ENCODE data around the gene C2orf69. TPM values are rescaled to one million over a fixed set of nuclear protein-coding genes. Genes with fewer than 3 reads are reported as not detected.
A peak's percentile ranks its signal among the peaks of the same experiment; 100 is the strongest.

Gene C2orf69
- total and polyA plus RNA-seq, 2 of the 13 experiments (the other 11 are each of a cell fraction or from before 2014, with no cell fraction given): 4.8 to 19.3 TPM

GRCh38 chr2:199911877-199912161 lies 726 bp downstream of the C2orf69 start (continued):
- TF ChIP-seq GLMP (CRISPR knock-in tag; IDR thresholded peaks at IDR 0.05; ENCODE audit: borderline replicate concordance) (no peak), ZNF335 (CRISPR knock-in tag; IDR thresholded peaks at IDR 0.05) (no peak), ZFP90 (CRISPR knock-in tag; IDR thresholded peaks at IDR 0.05; ENCODE audit: borderline replicate concordance) (no peak), MTF1 (CRISPR knock-in tag; IDR thresholded peaks at IDR 0.05) (no peak), ATF4 (CRISPR knock-in tag; IDR thresholded peaks at IDR 0.05) (no peak), BATF2 (CRISPR knock-in tag; IDR thresholded peaks at IDR 0.05) (no peak), ZBTB4 (CRISPR knock-in tag; IDR thresholded peaks at IDR 0.05; ENCODE audit: borderline replicate concordance) (0 out of 2 replicates have a peak, but pooled peaks have one; percentile 2), ZNF350 (CRISPR knock-in tag; IDR thresholded peaks at IDR 0.05; ENCODE audit: borderline replicate concordance, low read depth) (no peak), JUNB (CRISPR knock-in tag; IDR thresholded peaks at IDR 0.05; ENCODE audit: borderline replicate concordance) (no peak), GFI1 (CRISPR knock-in tag; IDR thresholded peaks at IDR 0.05; ENCODE audit: borderline replicate concordance) (0 out of 2 replicates have a peak, but pooled peaks have one; percentile 9), NFE2L2 (IDR thresholded peaks at IDR 0.05; ENCODE audit: low read length) (no peak), CAMTA2 (CRISPR knock-in tag; IDR thresholded peaks at IDR 0.05; ENCODE audit: borderline replicate concordance) (no peak), NFATC3 (CRISPR knock-in tag; IDR thresholded peaks at IDR 0.05) (0 out of 2 replicates have a peak, but pooled peaks have one; percentile 35), CREM (IDR thresholded peaks at IDR 0.05) (no peak), CREM (CRISPR knock-in tag; IDR thresholded peaks at IDR 0.05) (no peak), THAP8 (CRISPR knock-in tag; IDR thresholded peaks at IDR 0.05; ENCODE audit: borderline replicate concordance) (no peak), SP5 (CRISPR knock-in tag; IDR thresholded peaks at IDR 0.05; ENCODE audit: borderline replicate concordance, low read depth) (no peak), HES4 (CRISPR knock-in tag; IDR thresholded peaks at IDR 0.05; ENCODE audit: borderline replicate concordance) (no peak), ATF5 (CRISPR knock-in tag; IDR thresholded peaks at IDR 0.05; ENCODE audit: low read depth) (no peak), STAT5B (CRISPR knock-in tag; IDR thresholded peaks at IDR 0.05) (no peak), KMT2A (CRISPR knock-in tag; IDR thresholded peaks at IDR 0.05) (no peak), THAP11 (CRISPR knock-in tag; IDR thresholded peaks at IDR 0.05) (no peak), PAWR (CRISPR knock-in tag; IDR thresholded peaks at IDR 0.05; ENCODE audit: borderline replicate concordance) (no peak)

Measured in HepG2 (cell line).